Neural progenitor cell (in vitro differentiated cells): ENCODE data around the gene CTSF.

Source experiments
- EZH2 ChIP-seq: fragments of 200-600 bp; sonication (generic); IDR thresholded peaks from 2 replicates; pipeline ENCODE4 v1.6.1; 2017; ENCODE audit warnings: antibody characterized with exemption, mild to moderate bottlenecking, moderate library complexity
- EZH2phosphoT487 ChIP-seq: fragments of 200-600 bp; sonication (generic); IDR thresholded peaks from 2 replicates; pipeline ENCODE4 v1.6.1; 2017; ENCODE audit warnings: antibody characterized with exemption
- TF ChIP-seq, protein P1 (sequence below): fragments of 200-600 bp; sonication (generic); IDR thresholded peaks from 2 replicates; pipeline ENCODE4 v1.5.1; 2017; ENCODE audit warnings: antibody characterized with exemption, mild to moderate bottlenecking

DNA sequence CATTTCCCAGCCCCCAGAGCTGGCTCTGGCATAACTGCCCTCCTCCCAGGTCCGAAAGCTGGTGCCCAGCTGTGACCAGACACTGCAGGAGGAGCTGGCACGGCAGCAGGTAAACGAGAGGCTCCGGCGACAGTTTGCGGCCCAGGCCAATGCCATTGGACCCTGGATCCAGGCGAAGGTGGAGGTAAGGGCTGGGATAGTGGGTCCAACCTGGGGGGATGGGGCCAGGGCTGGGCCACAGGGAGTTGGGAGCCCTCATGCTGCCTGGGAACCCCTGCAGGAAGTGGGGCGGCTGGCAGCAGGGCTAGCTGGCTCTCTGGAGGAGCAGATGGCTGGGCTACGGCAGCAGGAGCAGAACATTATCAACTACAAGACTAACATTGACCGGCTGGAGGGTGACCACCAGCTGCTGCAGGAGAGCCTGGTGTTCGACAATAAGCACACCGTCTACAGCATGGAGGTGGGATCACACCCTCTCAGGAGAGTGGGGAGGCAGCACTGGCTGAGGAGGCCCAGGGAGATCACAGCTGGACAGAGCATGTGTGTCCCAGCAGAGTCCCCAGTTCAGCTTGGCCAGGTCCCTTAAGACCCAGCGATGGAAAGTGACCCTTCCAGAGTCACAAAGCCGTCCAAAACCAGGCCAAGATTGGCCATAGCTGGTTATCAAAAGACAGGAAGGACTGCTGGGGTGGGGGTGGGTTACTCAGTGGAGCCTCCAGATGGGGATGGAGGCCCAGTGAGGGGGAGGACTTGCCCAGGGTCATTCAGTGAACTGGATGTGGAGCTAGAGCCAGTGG lies 7.0 kb downstream of the CTSF start:
- TF ChIP-seq, protein P1, sequence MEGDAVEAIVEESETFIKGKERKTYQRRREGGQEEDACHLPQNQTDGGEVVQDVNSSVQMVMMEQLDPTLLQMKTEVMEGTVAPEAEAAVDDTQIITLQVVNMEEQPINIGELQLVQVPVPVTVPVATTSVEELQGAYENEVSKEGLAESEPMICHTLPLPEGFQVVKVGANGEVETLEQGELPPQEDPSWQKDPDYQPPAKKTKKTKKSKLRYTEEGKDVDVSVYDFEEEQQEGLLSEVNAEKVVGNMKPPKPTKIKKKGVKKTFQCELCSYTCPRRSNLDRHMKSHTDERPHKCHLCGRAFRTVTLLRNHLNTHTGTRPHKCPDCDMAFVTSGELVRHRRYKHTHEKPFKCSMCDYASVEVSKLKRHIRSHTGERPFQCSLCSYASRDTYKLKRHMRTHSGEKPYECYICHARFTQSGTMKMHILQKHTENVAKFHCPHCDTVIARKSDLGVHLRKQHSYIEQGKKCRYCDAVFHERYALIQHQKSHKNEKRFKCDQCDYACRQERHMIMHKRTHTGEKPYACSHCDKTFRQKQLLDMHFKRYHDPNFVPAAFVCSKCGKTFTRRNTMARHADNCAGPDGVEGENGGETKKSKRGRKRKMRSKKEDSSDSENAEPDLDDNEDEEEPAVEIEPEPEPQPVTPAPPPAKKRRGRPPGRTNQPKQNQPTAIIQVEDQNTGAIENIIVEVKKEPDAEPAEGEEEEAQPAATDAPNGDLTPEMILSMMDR, result no peak
- no peak for TF ChIP-seq EZH2phosphoT487
- no peak for TF ChIP-seq EZH2
